B cell (primary cell): ENCODE measurements around the gene GPN1.

Experiments
- EZH2 ChIP-seq: IDR thresholded peaks from 2 replicates; pipeline ENCODE4 v1.6.1; 2012; ENCODE audit warnings: borderline replicate concordance, low read depth, mild to moderate bottlenecking, moderate library complexity, low read length; ENCODE audit not compliant: insufficient read depth, poor library complexity, severe bottlenecking
- TF ChIP-seq, protein P1 (sequence below): fragments of 200-600 bp; IDR thresholded peaks from one replicate; pipeline ENCODE4 v1.8.0; 2022; ENCODE audit warnings: antibody characterized with exemption, mild to moderate bottlenecking

GRCh38 chr2:27667446-27667845, 38.6 kb downstream of the GPN1 start:
- TF ChIP-seq, protein P1, sequence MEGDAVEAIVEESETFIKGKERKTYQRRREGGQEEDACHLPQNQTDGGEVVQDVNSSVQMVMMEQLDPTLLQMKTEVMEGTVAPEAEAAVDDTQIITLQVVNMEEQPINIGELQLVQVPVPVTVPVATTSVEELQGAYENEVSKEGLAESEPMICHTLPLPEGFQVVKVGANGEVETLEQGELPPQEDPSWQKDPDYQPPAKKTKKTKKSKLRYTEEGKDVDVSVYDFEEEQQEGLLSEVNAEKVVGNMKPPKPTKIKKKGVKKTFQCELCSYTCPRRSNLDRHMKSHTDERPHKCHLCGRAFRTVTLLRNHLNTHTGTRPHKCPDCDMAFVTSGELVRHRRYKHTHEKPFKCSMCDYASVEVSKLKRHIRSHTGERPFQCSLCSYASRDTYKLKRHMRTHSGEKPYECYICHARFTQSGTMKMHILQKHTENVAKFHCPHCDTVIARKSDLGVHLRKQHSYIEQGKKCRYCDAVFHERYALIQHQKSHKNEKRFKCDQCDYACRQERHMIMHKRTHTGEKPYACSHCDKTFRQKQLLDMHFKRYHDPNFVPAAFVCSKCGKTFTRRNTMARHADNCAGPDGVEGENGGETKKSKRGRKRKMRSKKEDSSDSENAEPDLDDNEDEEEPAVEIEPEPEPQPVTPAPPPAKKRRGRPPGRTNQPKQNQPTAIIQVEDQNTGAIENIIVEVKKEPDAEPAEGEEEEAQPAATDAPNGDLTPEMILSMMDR: no peak
- TF ChIP-seq EZH2: no peak
